GM21381 (cell line): ENCODE results near the gene ECE1.

Source experiments
- ATAC-seq: cut with Tn5 transposase; IDR thresholded peaks from one replicate; pipeline ENCODE4 v1.9.1; 2021; ENCODE audit warnings: mild to moderate bottlenecking, moderate library complexity; ENCODE audit not compliant: unreplicated experiment

ECE1 gene

GRCh38 chr1:21325731-21326387, 35.6 kb upstream of the ECE1 start:
- ATAC-seq, result no peak

DNA sequence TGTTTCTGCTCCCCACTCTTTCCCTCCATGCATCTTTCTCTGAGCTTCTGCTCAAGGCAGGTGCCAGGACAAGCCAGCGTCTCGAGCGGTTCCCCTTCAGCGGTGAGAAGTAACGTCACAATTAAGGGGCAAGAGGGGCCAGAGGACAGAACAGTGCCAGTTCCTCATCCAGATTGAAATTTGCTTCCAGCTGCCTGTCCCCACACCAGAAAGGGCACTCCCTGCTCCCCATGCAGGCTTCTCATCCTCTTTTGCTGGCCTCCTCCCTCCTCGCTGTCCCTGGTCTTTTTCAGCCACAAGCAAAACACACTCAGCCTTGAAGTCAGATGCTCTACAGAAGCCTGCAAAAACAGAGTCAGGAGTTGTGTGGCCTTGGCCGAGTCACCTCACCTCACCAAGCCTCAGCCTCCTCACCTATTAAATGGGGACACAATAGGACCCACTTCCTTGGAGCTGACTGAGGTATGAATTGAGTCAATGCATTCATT, 35.0 kb upstream of the ECE1 start:
- ATAC-seq, result no peak

GRCh38 chr1:21324368-21325141, 34.3 kb upstream of the ECE1 start:
- ATAC-seq, result no peak

- no peak for ATAC-seq
These were observed 32.8 kb upstream of the ECE1 start for GRCh38 chr1:21323091-21323490.

DNA sequence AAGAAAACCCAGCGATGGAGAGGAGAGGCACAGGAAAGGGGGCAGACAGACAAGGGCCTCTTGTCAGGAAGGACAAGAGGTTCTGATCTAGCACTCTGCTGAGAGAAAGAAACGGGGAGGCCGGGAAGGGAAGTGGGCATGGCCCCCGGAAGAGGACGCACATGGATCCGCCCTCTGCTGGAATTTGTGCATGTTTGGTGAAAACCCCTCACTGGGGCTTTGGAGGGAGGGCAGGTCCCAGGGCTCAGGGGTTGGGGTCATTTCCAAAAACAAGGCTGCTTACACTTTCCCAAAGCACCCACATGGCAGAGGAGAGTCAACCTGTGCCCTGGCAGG, 32.4 kb upstream of the ECE1 start:
- no peak for ATAC-seq

- ATAC-seq, result no peak
These were observed 31.9 kb upstream of the ECE1 start for GRCh38 chr1:21321963-21322680.

- no peak for ATAC-seq
These were observed 30.3 kb upstream of the ECE1 start for GRCh38 chr1:21320410-21321108.

DNA sequence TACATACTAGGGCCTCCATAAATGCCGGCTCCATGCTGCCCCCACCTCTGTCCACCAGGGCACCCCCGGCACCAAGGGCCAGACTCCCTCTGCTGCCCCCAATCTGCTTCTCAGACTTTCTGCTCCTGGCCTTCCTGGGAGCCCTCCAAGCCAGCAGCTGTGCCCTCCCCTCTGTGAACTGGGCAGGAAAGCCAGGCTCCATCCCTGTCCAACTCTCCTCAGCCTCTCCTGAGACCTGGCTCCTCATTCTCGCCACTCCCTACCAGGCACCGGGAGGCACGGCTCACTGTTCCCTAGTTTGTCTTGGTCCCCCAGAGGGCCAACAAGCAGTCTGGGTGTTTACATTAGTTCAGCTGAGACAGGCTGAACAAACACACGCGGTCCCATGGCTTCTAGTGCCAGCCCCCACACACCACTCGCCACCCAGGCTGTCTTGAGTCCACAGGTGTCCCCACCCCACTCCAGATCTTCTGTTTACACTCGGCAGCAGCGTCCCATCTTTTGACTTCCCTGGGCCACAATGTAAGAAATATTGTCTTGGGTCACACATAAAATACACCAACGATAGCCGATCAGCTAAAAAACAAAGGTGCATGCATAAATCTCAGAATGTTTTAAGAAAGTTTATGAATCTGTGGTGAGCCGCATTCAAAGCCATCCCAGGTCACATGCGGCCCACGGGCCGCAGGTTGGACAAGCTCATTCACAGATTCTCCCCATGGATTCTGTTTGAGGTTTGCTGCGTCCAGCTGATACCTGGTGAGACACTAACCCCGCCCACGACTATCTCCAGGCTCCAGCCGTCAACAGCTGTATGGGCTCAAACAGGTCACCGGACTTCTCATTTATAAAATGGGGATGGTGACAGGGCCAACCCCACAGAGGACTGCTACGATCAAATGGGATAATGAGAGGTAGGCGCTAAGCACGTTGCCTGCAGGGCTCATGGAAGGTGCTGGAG, 29.5 kb upstream of the ECE1 start:
- no peak for ATAC-seq

GRCh38 chr1:21318714-21319159, 28.5 kb upstream of the ECE1 start:
- no peak for ATAC-seq

GRCh38 chr1:21318057-21318713, 27.9 kb upstream of the ECE1 start:
- ATAC-seq, result no peak

DNA sequence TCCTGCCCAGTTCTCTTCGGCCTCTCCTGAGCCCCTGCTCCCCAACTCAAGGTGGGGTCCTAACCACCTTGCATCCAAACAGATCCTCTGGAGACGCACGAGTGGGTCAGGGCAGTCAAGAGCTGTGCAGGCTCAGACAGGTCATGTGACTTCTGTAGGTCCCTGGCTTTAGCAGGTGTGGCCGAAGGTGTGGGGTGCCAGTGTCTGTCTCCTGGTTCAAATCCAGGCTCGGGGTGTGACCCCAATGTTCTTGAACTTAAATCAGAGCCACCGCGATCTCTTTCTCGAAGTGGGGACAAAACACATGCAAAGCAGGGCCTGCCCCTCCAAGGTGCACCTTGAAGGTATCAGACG, 27.4 kb upstream of the ECE1 start:
- ATAC-seq, result no peak

DNA sequence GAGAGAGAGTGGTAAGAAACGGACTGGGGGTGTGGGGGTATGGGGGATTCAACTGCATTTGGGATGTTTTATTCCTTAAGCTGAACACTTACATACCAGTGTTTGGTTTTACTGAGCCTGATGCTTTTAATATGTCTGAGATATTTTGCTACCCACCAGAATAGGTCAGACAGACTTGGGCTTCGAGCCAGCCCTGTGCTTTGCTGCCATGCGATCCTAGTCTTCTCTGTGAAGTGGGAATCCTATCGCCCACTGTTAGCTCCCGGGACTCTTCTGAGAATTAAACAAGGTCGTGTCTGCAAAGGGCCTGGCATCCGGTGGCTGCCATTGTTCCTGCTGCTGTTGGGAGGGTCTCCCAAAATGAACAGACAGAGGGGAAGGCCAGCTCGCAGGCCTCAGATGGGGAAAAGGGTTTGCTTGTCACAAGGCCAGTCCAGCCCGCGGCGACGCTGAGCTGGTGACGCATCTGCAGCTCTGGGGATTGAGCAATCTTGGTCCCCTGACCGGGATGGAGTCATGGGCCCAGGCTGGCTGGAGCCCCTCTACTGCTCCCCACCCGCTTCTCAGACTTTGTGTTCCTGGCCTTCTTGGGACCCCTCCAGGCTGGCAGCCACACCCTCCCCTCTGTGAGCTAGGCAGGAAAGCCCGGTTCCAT, 26.9 kb upstream of the ECE1 start:
- no peak for ATAC-seq

DNA sequence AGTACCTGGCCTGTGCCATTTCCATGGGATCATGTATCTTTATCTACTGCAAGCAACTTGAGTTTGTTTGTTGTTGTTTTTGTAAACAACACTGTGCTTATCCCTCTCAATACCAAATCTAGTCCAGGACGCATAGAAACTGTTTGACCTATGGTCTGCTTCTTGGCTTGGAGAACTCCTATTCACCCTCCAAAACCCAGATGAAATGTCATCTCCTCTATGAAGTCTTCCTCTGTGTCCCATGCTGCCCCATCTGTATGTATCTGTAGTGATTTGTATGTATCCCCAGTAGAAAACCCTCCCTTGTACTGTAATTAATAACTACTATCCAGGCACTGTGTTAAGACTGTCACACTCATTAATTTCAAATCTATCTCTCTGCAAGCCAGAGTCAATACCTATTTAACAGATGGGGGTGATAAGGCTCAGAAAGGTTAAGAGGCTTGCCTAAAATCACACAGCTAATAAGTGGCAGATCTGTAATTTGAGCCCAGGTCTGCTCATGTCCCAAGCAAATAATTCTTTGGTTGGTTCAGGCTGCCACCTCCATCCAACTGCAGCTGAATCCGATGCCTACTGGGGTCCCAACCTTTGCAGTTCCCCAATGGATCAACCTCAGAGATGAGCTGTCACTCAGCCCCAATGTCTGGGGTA, 24.6 kb upstream of the ECE1 start:
- ATAC-seq, result no peak

DNA sequence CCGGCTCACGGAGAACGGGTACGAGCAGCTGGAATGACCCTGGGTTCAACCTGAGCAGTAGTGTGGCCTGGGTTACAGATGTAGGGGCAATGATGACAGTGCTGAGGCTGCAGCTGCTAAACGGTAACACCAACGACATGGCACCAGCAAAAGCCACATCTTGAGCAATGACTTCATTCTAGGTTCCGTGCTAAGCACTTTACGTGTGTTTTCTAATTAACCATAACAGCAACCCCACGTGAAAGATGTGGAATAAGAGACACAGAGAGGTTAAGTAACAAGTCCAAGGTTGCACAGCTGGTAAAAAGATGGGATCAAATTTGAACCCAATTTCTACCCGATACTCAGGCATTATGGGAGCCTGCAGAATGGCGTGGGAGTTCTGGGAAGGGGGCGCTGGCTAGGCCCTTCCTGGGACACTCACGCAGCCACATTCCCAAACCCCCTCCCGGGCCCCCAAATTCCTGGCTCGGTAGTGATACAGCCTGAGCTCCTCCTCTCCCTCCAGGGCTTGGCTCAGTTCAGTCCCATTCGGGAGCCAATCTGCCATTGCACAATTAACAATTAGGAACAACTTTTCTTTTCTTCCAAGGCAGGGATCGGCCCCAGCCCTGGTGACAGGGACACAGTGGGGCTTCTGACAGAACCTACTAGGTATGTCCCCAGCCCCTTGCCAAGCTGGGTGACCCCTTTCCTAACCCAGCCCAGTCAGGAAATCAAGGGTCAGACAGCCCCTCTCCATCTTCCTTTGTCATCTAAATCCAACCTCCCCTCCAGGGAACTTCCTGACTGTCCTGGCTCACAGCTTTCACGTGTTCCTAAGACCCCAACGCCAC, 23.8 kb upstream of the ECE1 start:
- ATAC-seq, result no peak

DNA sequence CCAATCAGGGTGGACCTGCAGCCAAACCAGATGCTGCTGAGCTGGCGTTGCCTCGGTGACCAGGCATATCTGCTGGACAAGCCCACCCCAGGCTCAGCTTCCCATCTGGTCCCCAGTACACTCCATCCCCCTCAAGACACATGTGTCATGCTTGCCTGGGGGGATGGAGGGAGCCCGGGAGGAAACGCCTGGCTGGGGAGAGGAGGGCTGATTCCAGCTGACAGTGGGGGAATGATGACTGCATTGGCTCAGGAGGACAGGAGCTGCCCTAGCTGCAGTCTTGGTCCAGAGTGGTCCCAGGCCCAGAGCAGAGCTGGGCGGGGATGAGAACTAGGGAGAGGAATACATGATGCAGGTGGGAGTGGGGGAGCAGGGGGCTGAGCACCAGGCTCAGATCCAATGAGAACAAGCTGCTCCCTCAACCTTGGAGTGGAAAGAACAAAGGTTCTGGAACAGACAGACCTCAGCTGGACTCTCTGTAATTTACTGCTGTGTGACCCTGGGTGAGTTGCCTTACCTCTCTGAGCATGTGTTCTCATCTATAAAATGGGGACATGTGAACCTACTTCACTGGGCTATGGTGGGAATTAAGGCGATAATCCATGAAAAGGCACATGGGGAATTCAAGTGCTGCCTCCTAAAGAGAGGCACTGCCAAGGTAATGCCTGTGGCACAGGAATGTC, 23.1 kb upstream of the ECE1 start:
- no peak for ATAC-seq

DNA sequence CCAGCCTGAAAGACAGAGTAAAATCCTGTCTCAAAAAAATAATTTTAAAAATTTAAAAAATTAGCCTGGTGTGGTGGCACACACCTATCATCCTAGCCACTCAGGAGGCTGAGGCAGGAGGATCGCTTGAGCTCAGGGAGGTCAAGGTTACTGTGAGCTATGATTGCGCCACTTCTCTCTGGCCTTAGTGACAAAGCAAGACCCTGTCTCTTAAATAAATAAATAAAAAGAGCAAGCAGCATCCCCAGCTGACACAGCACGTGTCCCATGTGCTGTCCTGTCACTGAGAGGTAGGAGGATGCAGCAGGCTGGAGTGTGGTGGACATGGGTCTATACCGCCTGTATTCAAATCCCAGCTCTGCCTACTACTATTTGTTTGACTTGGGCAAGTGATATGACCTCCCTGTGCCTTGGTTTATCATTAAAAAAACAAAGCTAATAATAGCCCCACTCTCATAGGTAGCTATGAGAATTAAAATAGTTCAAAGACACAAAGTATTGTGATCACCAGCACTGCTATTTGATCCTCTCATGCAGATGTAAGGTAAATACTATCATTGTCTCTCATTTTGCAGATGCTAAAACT, 22.2 kb upstream of the ECE1 start:
- no peak for ATAC-seq

- no peak for ATAC-seq
These were observed 20.8 kb upstream of the ECE1 start for GRCh38 chr1:21311016-21311415.
